ENCODE data around the gene RELN. TPM values are rescaled to one million over a fixed set of nuclear protein-coding genes. Genes with fewer than 3 reads are reported as not detected.

RELN gene
- total RNA-seq, 1 donor from 2014 or later = 17.5 TPM

DNA sequence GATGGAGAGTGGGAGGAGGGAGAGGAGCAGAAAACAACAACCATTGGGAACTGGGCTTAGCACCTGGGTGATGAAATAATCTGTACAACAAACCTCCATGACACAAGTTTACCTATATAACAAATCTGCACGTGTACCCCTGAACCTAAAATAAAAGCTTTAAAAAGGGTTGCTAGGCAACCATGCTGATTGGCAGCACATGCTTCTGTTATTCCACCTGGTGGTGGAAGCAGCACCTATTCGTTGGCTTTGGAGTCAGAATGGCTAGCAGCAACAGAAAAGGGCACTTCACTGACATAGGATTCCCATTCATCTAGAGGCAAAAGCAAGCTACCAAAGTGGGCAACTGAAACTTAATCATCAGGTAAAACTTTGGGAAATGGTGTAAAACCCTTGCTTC, 57.1 kb downstream of the RELN start:
- DNase-seq (ENCODE audit: extremely low spot score, unreplicated experiment) = no peak
- no peak overlapping the region for H3K4me3 Mint-ChIP-seq
- no peaks in the 10 kb centered on the region for H3K36me3 Mint-ChIP-seq
- no peaks in the 10 kb centered on the region for H3K9me3 Mint-ChIP-seq
- peaks cover 7% of the 10 kb centered on the region for H3K27me3 Mint-ChIP-seq
- TF ChIP-seq, protein P1, sequence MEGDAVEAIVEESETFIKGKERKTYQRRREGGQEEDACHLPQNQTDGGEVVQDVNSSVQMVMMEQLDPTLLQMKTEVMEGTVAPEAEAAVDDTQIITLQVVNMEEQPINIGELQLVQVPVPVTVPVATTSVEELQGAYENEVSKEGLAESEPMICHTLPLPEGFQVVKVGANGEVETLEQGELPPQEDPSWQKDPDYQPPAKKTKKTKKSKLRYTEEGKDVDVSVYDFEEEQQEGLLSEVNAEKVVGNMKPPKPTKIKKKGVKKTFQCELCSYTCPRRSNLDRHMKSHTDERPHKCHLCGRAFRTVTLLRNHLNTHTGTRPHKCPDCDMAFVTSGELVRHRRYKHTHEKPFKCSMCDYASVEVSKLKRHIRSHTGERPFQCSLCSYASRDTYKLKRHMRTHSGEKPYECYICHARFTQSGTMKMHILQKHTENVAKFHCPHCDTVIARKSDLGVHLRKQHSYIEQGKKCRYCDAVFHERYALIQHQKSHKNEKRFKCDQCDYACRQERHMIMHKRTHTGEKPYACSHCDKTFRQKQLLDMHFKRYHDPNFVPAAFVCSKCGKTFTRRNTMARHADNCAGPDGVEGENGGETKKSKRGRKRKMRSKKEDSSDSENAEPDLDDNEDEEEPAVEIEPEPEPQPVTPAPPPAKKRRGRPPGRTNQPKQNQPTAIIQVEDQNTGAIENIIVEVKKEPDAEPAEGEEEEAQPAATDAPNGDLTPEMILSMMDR (conservative IDR thresholded peaks at IDR 0.05) = no peak
- H3K4me1 Mint-ChIP-seq (ENCODE audit: unreplicated experiment) = no peaks in the 10 kb centered on the region
- no peak overlapping the region for H3K27ac Mint-ChIP-seq

DNA sequence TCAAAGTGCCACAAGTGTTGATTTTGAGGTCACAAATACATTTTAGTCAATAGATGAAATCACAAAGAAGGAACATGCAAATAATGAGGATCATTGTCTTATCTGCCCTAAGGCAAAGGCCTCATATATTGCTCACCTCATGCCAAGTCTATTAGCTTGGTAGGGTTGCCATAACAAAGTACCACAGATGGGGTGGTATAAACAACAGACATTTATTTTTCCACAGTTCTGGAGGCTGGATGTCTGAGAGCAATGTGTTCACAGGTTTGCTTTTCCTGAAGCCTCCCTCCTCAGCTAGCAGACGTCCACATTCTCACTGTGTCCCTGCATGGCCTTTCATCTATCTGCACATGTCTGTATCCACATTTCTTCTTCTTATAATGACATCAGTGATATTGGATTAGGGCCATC, 59.6 kb downstream of the RELN start:
- Mint-ChIP-seq H3K36me3 (no peaks in the 10 kb centered on the region), H3K4me1 (ENCODE audit: unreplicated experiment) (no peaks in the 10 kb centered on the region), H3K4me3 (no peak overlapping the region), H3K9me3 (no peaks in the 10 kb centered on the region), H3K27me3 (peaks cover 7% of the 10 kb centered on the region), H3K27ac (no peak overlapping the region)
- no peak for DNase-seq (ENCODE audit: extremely low spot score, unreplicated experiment)
- TF ChIP-seq, protein P1 (conservative IDR thresholded peaks at IDR 0.05) = no peak

DNA sequence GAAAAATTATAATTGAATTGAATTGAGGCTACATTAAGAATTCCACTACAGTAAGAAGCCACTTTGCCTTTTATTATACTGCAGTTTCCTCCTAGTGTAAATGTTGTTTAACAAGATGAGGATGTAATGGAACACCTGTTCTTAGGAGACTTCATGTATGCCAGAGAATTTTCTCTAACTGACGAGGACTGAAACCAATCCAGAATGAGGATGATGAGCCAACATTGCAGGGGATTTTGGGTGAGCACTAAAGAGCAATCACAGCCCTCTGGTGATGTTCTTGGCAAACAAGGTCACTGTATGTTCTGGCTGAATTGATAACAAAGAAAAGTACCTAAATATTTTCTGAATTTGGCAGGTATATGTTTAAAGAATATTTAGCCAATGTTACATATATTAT, 60.9 kb downstream of the RELN start:
- Mint-ChIP-seq H3K36me3 (no peaks in the 10 kb centered on the region), H3K4me1 (ENCODE audit: unreplicated experiment) (no peaks in the 10 kb centered on the region), H3K4me3 (no peak overlapping the region), H3K27me3 (peaks cover 11% of the 10 kb centered on the region), H3K27ac (no peak overlapping the region), H3K9me3 (no peaks in the 10 kb centered on the region)
- TF ChIP-seq, protein P1 (conservative IDR thresholded peaks at IDR 0.05) = no peak
- no peak for DNase-seq (ENCODE audit: extremely low spot score, unreplicated experiment)

DNA sequence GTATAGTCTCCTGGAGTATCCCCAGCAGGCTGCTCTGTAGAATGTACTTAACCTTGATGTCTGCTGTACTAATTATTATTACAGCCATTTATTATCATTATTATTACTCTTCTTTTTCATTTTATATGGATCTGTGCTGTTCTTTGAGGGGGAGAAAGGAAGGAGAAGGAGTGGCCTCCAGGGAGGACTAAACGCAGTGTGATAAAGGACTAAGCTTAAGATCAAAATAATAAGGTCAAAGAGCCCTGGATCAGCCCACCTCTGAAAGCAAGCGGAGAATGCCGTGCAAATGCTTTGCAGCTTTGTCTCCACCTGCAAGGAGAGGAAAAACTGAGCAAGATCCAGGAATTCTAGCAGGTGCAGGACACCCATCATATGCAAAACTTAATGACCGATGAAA, 65.3 kb downstream of the RELN start:
- TF ChIP-seq, protein P1 (conservative IDR thresholded peaks at IDR 0.05) = no peak
- Mint-ChIP-seq H3K36me3 (no peaks in the 10 kb centered on the region), H3K4me3 (no peak overlapping the region), H3K27me3 (peaks cover 12% of the 10 kb centered on the region), H3K9me3 (no peaks in the 10 kb centered on the region), H3K4me1 (ENCODE audit: unreplicated experiment) (no peaks in the 10 kb centered on the region), H3K27ac (no peak overlapping the region)
- DNase-seq (ENCODE audit: extremely low spot score, unreplicated experiment) = no peak

DNA sequence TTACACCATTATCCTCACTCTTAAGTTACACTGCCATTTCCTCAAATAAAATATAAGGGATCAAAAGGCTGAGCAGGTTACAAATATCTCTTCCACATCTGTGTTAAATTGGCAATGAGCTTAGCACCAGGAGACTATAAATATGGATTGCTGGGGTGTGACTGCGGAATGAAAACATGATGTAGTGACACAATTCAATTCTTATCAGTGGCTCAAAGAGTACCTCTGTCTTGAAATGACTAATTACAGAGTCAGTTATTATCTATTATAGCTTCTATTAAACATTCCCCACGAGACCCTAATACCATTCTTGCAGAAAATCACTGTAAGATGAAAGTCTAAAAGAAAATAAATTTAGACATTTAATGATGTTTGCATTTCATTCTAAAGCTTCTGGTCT, 67.1 kb downstream of the RELN start:
- no peaks in the 10 kb centered on the region for H3K9me3 Mint-ChIP-seq
- H3K4me1 Mint-ChIP-seq (ENCODE audit: unreplicated experiment) = no peaks in the 10 kb centered on the region
- peaks cover 12% of the 10 kb centered on the region for H3K27me3 Mint-ChIP-seq
- TF ChIP-seq, protein P1 (conservative IDR thresholded peaks at IDR 0.05) = no peak
- H3K27ac Mint-ChIP-seq = no peak overlapping the region
- H3K4me3 Mint-ChIP-seq = no peak overlapping the region
- H3K36me3 Mint-ChIP-seq = no peaks in the 10 kb centered on the region
- DNase-seq (ENCODE audit: extremely low spot score, unreplicated experiment) = no peak

DNA sequence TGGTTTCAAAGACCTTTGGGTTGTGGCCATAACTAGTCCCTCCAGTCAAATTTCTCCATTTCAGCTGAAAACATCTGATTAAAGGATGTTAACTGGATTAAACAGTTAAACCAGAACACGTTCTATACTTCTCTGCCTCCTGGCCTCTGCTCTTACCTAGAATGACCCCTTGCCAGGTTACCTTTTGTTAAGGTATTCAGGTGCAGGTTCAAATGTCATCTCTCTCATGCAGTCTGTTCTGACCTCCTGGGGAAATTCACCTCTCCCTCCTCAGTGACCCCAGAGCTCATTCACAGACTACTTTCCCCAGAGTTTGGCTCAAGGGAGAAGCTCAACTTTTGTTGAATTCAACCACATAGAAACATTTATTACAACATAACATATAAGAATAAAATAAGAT, 67.8 kb downstream of the RELN start:
- TF ChIP-seq, protein P1 (conservative IDR thresholded peaks at IDR 0.05) = no peak
- Mint-ChIP-seq H3K4me3 (no peak overlapping the region), H3K4me1 (ENCODE audit: unreplicated experiment) (no peaks in the 10 kb centered on the region), H3K36me3 (no peaks in the 10 kb centered on the region), H3K27ac (no peak overlapping the region), H3K27me3 (peaks cover 12% of the 10 kb centered on the region), H3K9me3 (no peaks in the 10 kb centered on the region)
- no peak for DNase-seq (ENCODE audit: extremely low spot score, unreplicated experiment)

Data from type B pancreatic cell (in vitro differentiated cells).